Upper lobe of right lung (tissue), 1 donor: ENCODE measurements around the gene STK32B. TPM values are rescaled to one million over a fixed set of nuclear protein-coding genes. Genes with fewer than 3 reads are reported as not detected.

Experiments
- ATAC-seq: fragments of 200-7000 bp; cut with Tn5 transposase; one replicate; pipeline ENCODE4 v1.9.1; 2020; ENCODE audit warnings: mild to moderate bottlenecking, moderate library complexity
- DNase-seq: peaks from one replicate; pipeline ENCODE4 v3.0.0-alpha.2; 2020
- H3K27ac ChIP-seq: fragments of 200-600 bp; one replicate; pipeline ENCODE4 v1.8.0; 2022
- H3K27me3 ChIP-seq: fragments of 200-600 bp; one replicate; pipeline ENCODE4 v1.8.0; 2022; ENCODE audit warnings: mild to moderate bottlenecking
- H3K36me3 ChIP-seq: fragments of 200-600 bp; one replicate; pipeline ENCODE4 v1.8.0; 2022
- H3K4me1 ChIP-seq: fragments of 200-600 bp; one replicate; pipeline ENCODE4 v1.8.0; 2022
- H3K4me3 ChIP-seq: fragments of 200-600 bp; one replicate; pipeline ENCODE4 v1.8.0; 2022; ENCODE audit warnings: mild to moderate bottlenecking
- H3K9me3 ChIP-seq: fragments of 200-600 bp; one replicate; pipeline ENCODE4 v1.8.0; 2022
- intact Hi-C: fragments of 100-400 bp; cut with DNase I; formaldehyde crosslinking; loops from one replicate; pipeline ENCODE4 v1.11.0; 2022
- total RNA-seq: library from RNA; stranded (reverse); fragmentation: NEBNext Ultra II Directional; extraction: Animal tissue kit (Norgen Biotek cat#: 25700); gene quantifications from one replicate; pipeline ENCODE4 v1.2.1, GENCODE V29; 2021
- TF ChIP-seq, protein P1 (sequence below): fragments of 200-600 bp; IDR thresholded peaks from one replicate; pipeline ENCODE4 v1.8.0; 2022; ENCODE audit warnings: antibody characterized with exemption
- donor health status: DM: no; HTN: yes; CAD: no; lungs with severe emphysema.

Gene STK32B
- total RNA-seq, 1 donor from 2014 or later = 2.8 TPM

- TF ChIP-seq, protein P1, sequence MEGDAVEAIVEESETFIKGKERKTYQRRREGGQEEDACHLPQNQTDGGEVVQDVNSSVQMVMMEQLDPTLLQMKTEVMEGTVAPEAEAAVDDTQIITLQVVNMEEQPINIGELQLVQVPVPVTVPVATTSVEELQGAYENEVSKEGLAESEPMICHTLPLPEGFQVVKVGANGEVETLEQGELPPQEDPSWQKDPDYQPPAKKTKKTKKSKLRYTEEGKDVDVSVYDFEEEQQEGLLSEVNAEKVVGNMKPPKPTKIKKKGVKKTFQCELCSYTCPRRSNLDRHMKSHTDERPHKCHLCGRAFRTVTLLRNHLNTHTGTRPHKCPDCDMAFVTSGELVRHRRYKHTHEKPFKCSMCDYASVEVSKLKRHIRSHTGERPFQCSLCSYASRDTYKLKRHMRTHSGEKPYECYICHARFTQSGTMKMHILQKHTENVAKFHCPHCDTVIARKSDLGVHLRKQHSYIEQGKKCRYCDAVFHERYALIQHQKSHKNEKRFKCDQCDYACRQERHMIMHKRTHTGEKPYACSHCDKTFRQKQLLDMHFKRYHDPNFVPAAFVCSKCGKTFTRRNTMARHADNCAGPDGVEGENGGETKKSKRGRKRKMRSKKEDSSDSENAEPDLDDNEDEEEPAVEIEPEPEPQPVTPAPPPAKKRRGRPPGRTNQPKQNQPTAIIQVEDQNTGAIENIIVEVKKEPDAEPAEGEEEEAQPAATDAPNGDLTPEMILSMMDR = no peak
- intact Hi-C loops = no loop called here
- no peaks in the 10 kb centered on the region for H3K4me1 ChIP-seq
- H3K27ac ChIP-seq = no peak overlapping the region
- DNase-seq (peak; percentile 7), ATAC-seq (no peak)
- no peaks in the 10 kb centered on the region for H3K9me3 ChIP-seq
- H3K4me3 ChIP-seq = no peak overlapping the region
- no peaks in the 10 kb centered on the region for H3K36me3 ChIP-seq
- H3K27me3 ChIP-seq = no peaks in the 10 kb centered on the region
Observed at GRCh38 chr4:5458676-5459075, 407.4 kb downstream of the STK32B start.

DNA sequence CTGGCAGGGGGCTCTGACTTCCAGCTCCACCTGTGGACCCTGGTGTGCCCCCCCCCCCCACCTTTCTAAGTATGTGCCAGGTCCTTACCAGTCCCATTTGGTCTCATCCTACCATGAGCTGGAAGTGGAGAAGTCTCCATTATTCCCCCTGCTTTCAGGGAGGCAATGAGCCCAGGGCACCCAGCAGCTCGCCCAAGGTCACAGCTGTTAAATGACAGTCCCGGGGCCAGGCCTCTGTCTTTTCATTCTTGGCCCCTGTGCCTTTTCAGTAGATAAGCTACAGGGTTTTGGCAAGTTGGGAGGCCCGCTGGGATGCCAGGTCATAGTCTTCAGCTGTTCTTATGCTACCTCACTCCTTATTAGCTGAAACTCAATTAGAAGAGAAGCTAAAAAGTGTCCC is 408.0 kb downstream of the STK32B start:
- Histone ChIP-seq H3K9me3 (no peaks in the 10 kb centered on the region), H3K27ac (no peak overlapping the region), H3K36me3 (no peaks in the 10 kb centered on the region), H3K4me3 (no peak overlapping the region), H3K27me3 (no peaks in the 10 kb centered on the region), H3K4me1 (no peaks in the 10 kb centered on the region)
- intact Hi-C loops = no loop called here
- TF ChIP-seq, protein P1 = no peak
- DNase-seq = peak; percentile 18
- no peak for ATAC-seq

- intact Hi-C loops = no loop called here
- TF ChIP-seq, protein P1 = peak; percentile 25
- no peak overlapping the region for H3K4me3 ChIP-seq
- H3K9me3 ChIP-seq = no peaks in the 10 kb centered on the region
- H3K36me3 ChIP-seq = no peaks in the 10 kb centered on the region
- H3K27me3 ChIP-seq = no peaks in the 10 kb centered on the region
- DNase-seq = peak; percentile 61
- H3K27ac ChIP-seq = no peak overlapping the region
- no peaks in the 10 kb centered on the region for H3K4me1 ChIP-seq
- no peak for ATAC-seq
Observed at GRCh38 chr4:5460106-5460801, 409.0 kb downstream of the STK32B start.

GRCh38 chr4:5461477-5461876 is 410.2 kb downstream of the STK32B start:
- intact Hi-C loops = no loop called here
- H3K27ac ChIP-seq = no peak overlapping the region

GRCh38 chr4:5462254-5462835 is 411.1 kb downstream of the STK32B start:
- H3K4me3 ChIP-seq = no peak overlapping the region
- no peak for ATAC-seq
- H3K36me3 ChIP-seq = no peaks in the 10 kb centered on the region
- peak; percentile 46 for DNase-seq
- H3K4me1 ChIP-seq = no peaks in the 10 kb centered on the region
- H3K27me3 ChIP-seq = no peaks in the 10 kb centered on the region
- TF ChIP-seq, protein P1 = no peak
- H3K9me3 ChIP-seq = no peaks in the 10 kb centered on the region
- intact Hi-C loops = no loop called here
- no peak overlapping the region for H3K27ac ChIP-seq

More at GRCh38 chr4:5461477-5461876, 410.2 kb downstream of the STK32B start:
- ATAC-seq (no peak), DNase-seq (peak; percentile 59)
- H3K4me3 ChIP-seq = no peak overlapping the region
- H3K27me3 ChIP-seq = no peaks in the 10 kb centered on the region
- H3K36me3 ChIP-seq = no peaks in the 10 kb centered on the region
- no peaks in the 10 kb centered on the region for H3K4me1 ChIP-seq
- H3K9me3 ChIP-seq = no peaks in the 10 kb centered on the region
- TF ChIP-seq, protein P1 = no peak
